NCI-H69 (cell line): ENCODE results near the gene SERPINA12.

Experiments used
- DNase-seq: peaks from one replicate; lab custom pipeline; 2025; lab: John Stamatoyannopoulos, UW

Gene SERPINA12

GRCh38 chr14:94439453-94440057, 69.7 kb downstream of the SERPINA12 start:
- DNase-seq = no peak
